AG10803 (cell line): ENCODE results near the gene TTPAL.

Source experiments
- DNase-seq: peaks from one replicate; pipeline ENCODE4 v3.0.0; 2010; ENCODE audit warnings: low read depth
- H3K4me3 ChIP-seq: 2 replicates; pipeline ENCODE4 v1.5.1; 2011; ENCODE audit warnings: mild to moderate bottlenecking, low read length, control low read depth
- CTCF ChIP-seq: conservative IDR thresholded peaks from 2 replicates; pipeline ENCODE4 v1.5.1; 2011; ENCODE audit warnings: mild to moderate bottlenecking, low read length, control low read depth, inconsistent platforms

The TTPAL gene

DNA sequence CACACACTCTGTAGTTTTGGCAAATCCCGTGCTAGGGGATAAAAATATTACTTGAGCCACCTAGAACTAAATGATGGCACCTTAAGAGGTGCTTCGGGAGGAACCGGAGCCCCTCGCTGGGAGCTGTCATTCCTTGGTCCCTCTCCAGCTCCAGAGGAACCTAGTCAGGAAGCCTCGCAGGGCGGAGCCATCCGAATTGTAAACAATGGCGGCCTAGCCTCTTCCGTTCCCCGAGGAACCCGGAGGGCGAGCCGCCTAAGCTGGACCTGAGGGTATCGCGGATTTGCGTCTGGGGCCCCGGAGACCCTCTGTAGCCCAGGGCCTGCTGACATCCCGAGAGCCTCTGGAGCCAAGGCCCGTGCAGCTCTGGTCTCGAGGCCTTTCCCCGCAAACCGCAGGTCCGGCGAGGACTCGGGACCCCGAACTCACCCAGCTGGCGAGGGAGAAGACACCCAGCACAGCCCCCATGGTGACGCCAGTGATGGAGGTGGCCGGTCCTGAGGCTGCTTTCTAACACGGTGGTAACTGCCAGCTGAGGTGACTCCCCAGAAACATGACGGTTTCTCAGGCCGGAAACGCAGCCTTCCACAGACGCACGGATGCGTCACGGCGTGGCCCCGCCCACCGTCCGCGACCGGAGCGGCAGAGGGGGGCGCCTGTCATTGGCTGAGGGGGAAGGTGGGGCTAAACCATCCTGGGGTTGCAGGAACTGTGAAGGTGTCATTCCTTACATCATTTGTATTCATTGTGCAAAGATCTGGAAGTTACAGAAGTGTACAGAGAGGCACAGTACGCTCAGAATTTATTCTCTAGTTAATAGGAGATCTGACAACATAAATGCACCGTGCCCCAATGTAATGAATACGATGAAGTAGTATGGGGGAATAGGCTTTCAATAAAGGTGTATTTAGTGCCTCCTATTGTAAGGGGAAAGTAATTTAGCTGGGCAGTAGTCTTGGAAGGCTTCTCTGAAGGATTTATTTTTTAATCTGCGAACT lies 46.1 kb downstream of the TTPAL start, which contains the start of gene SERINC3:
SERINC3 (minus strand) TSS at position 587 of the 998 bp plus-strand sequence; CDS start at position 468, 119 bp downstream.
- TF ChIP-seq CTCF, result peak; percentile 22; the same call in 1 of the 2 replicates
- H3K4me3 ChIP-seq, result peak within 1 kb of the TSS; percentile 99
- DNase-seq, result peak; percentile 93

DNA sequence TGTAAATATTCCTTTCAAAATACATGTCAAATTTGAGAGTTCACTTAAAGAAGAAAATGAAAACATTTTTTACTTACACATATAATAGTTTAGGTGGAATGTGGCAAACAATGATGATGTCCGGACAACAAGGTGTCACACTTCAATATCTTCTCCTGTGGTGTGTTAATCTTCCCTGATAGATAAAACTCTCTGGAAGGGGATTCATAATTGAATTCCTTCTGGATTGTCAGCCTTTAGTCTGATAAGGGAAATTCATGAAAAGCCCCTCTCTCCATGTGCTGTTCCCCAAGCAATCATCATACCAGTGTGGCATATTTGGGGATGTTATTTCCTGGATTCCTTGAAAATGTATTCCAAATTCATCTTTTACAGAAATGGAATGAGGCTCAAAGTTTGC lies 47.2 kb downstream of the TTPAL start:
- no peak for TF ChIP-seq CTCF
- DNase-seq, result no peak
- no peak overlapping the region for H3K4me3 ChIP-seq

DNA sequence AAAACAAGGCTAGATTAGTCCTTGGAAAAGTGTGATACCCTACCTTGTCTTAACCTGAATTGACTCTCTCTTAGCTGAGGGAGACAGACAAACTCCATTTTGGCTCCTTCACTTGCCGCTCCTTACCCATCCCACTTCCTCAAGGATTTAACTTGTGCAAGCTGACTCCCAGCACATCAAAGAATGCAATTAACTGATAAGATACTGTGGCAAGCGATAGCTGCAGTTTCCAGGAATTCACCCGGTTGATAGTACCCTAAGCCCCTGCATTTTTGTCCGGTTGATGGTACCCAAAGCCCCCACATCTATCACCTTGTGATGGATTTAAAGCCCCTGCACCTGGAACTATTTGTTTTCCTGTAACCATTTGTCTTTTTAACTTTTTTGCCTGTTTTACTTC lies 48.1 kb downstream of the TTPAL start:
- no peak for TF ChIP-seq CTCF
- H3K4me3 ChIP-seq, result no peak overlapping the region
- no peak for DNase-seq

GRCh38 chr20:44526129-44526528 lies 50.5 kb downstream of the TTPAL start:
- no peak for TF ChIP-seq CTCF
- DNase-seq, result peak; percentile 55
- no peak overlapping the region for H3K4me3 ChIP-seq

GRCh38 chr20:44527716-44528199 lies 52.1 kb downstream of the TTPAL start:
- no peak overlapping the region for H3K4me3 ChIP-seq
- DNase-seq, result no peak
- TF ChIP-seq CTCF, result no peak

GRCh38 chr20:44528309-44528708 lies 52.6 kb downstream of the TTPAL start:
- DNase-seq, result no peak
- no peak for TF ChIP-seq CTCF
- no peak overlapping the region for H3K4me3 ChIP-seq
